ENCODE data around the gene NECTIN1. TPM values are rescaled to one million over a fixed set of nuclear protein-coding genes. Genes with fewer than 3 reads are reported as not detected.
A peak's percentile ranks its signal among the peaks of the same experiment; 100 is the strongest.

NECTIN1 gene
- total and polyA plus RNA-seq, 4 donors = 9.1 to 68.5 (median 45.3) TPM

GRCh38 chr11:119697445-119697844 is 31.6 kb downstream of the NECTIN1 start:
- Histone ChIP-seq H3K4me1 (ENCODE audit: control insufficient read depth, insufficient read depth, low read length) (peaks cover 47% of the 10 kb centered on the region), H3K36me3 (ENCODE audit: control insufficient read depth, insufficient read depth, low read length) (peaks cover 5% of the 10 kb centered on the region), H3K27me3 (ENCODE audit: control insufficient read depth, insufficient read depth, low read length) (no peaks in the 10 kb centered on the region), H3K4me3 (ENCODE audit: low read depth, low read length) (no peak overlapping the region), H3K9me3 (ENCODE audit: control insufficient read depth, insufficient read depth, low read length) (no peaks in the 10 kb centered on the region), H3K27ac (ENCODE audit: low read depth, low read length) (no peak overlapping the region)
- WGBS (ENCODE audit: insufficient coverage) = 96% methylated on average over 3 of the region's 3 CpGs
- no peak for DNase-seq (ENCODE audit: low read depth in 4 of 6, low spot score in 6 of 6)

GRCh38 chr11:119696378-119697222 is 32.4 kb downstream of the NECTIN1 start:
- Histone ChIP-seq H3K27ac (ENCODE audit: low read depth, low read length) (no peak overlapping the region), H3K27me3 (ENCODE audit: control insufficient read depth, insufficient read depth, low read length) (no peaks in the 10 kb centered on the region), H3K4me3 (ENCODE audit: low read depth, low read length) (no peak overlapping the region), H3K4me1 (ENCODE audit: control insufficient read depth, insufficient read depth, low read length) (peaks cover 48% of the 10 kb centered on the region), H3K36me3 (ENCODE audit: control insufficient read depth, insufficient read depth, low read length) (peaks cover 5% of the 10 kb centered on the region), H3K9me3 (ENCODE audit: control insufficient read depth, insufficient read depth, low read length) (no peaks in the 10 kb centered on the region)
- WGBS (ENCODE audit: insufficient coverage) = 74% methylated on average over 7 of the region's 20 CpGs
- no peak for DNase-seq (ENCODE audit: low read depth in 4 of 6, low spot score in 6 of 6)

- no peak overlapping the region for H3K27ac ChIP-seq (ENCODE audit: low read depth, low read length)
- H3K9me3 ChIP-seq (ENCODE audit: control insufficient read depth, insufficient read depth, low read length) = no peaks in the 10 kb centered on the region
- H3K36me3 ChIP-seq (ENCODE audit: control insufficient read depth, insufficient read depth, low read length) = peaks cover 5% of the 10 kb centered on the region
- H3K4me3 ChIP-seq (ENCODE audit: low read depth, low read length) = no peak overlapping the region
- peaks cover 54% of the 10 kb centered on the region for H3K4me1 ChIP-seq (ENCODE audit: control insufficient read depth, insufficient read depth, low read length)
- no peak for DNase-seq (ENCODE audit: low read depth in 4 of 6, low spot score in 6 of 6)
- H3K27me3 ChIP-seq (ENCODE audit: control insufficient read depth, insufficient read depth, low read length) = no peaks in the 10 kb centered on the region
- WGBS (ENCODE audit: insufficient coverage) = no CpG with 5 or more reads among the region's 3 CpGs
Observed at GRCh38 chr11:119694334-119694733, 34.7 kb downstream of the NECTIN1 start.

GRCh38 chr11:119693253-119693815 is 35.7 kb downstream of the NECTIN1 start:
- Histone ChIP-seq H3K27me3 (ENCODE audit: control insufficient read depth, insufficient read depth, low read length) (no peaks in the 10 kb centered on the region), H3K27ac (ENCODE audit: low read depth, low read length) (no peak overlapping the region), H3K36me3 (ENCODE audit: control insufficient read depth, insufficient read depth, low read length) (peaks cover 3% of the 10 kb centered on the region), H3K4me3 (ENCODE audit: low read depth, low read length) (no peak overlapping the region), H3K9me3 (ENCODE audit: control insufficient read depth, insufficient read depth, low read length) (no peaks in the 10 kb centered on the region), H3K4me1 (ENCODE audit: control insufficient read depth, insufficient read depth, low read length) (peaks cover 53% of the 10 kb centered on the region)
- no peak for DNase-seq (ENCODE audit: low read depth in 4 of 6, low spot score in 6 of 6)
- 50% methylated on average over 7 of the region's 7 CpGs for WGBS (ENCODE audit: insufficient coverage)

GRCh38 chr11:119692540-119692820 is 36.5 kb downstream of the NECTIN1 start:
- H3K27me3 ChIP-seq (ENCODE audit: control insufficient read depth, insufficient read depth, low read length) = no peaks in the 10 kb centered on the region
- H3K27ac ChIP-seq (ENCODE audit: low read depth, low read length) = no peak overlapping the region
- no peak overlapping the region for H3K4me3 ChIP-seq (ENCODE audit: low read depth, low read length)
- H3K4me1 ChIP-seq (ENCODE audit: control insufficient read depth, insufficient read depth, low read length) = peaks cover 59% of the 10 kb centered on the region
- 70% methylated on average over 2 of the region's 2 CpGs for WGBS (ENCODE audit: insufficient coverage)
- H3K36me3 ChIP-seq (ENCODE audit: control insufficient read depth, insufficient read depth, low read length) = peaks cover 3% of the 10 kb centered on the region
- H3K9me3 ChIP-seq (ENCODE audit: control insufficient read depth, insufficient read depth, low read length) = no peaks in the 10 kb centered on the region
- no peak for DNase-seq (ENCODE audit: low read depth in 4 of 6, low spot score in 6 of 6)

- WGBS (ENCODE audit: insufficient coverage) = 81% methylated on average over 8 of the region's 27 CpGs
- Histone ChIP-seq H3K27me3 (ENCODE audit: control insufficient read depth, insufficient read depth, low read length) (no peaks in the 10 kb centered on the region), H3K9me3 (ENCODE audit: control insufficient read depth, insufficient read depth, low read length) (no peaks in the 10 kb centered on the region), H3K27ac (ENCODE audit: low read depth, low read length) (no peak overlapping the region), H3K4me1 (ENCODE audit: control insufficient read depth, insufficient read depth, low read length) (peaks cover 64% of the 10 kb centered on the region), H3K4me3 (ENCODE audit: low read depth, low read length) (no peak overlapping the region), H3K36me3 (ENCODE audit: control insufficient read depth, insufficient read depth, low read length) (peaks cover 3% of the 10 kb centered on the region)
- peak in 1 of 6 donors; percentile 35 for DNase-seq (ENCODE audit: low read depth in 4 of 6, low spot score in 6 of 6)
Observed at GRCh38 chr11:119691701-119692539, 37.1 kb downstream of the NECTIN1 start.

- no peak overlapping the region for H3K27ac ChIP-seq (ENCODE audit: low read depth, low read length)
- peaks cover 3% of the 10 kb centered on the region for H3K36me3 ChIP-seq (ENCODE audit: control insufficient read depth, insufficient read depth, low read length)
- no peak overlapping the region for H3K4me3 ChIP-seq (ENCODE audit: low read depth, low read length)
- no peak for DNase-seq (ENCODE audit: low read depth in 4 of 6, low spot score in 6 of 6)
- WGBS (ENCODE audit: insufficient coverage) = 65% methylated on average over 7 of the region's 9 CpGs
- no peaks in the 10 kb centered on the region for H3K27me3 ChIP-seq (ENCODE audit: control insufficient read depth, insufficient read depth, low read length)
- H3K9me3 ChIP-seq (ENCODE audit: control insufficient read depth, insufficient read depth, low read length) = no peaks in the 10 kb centered on the region
- peaks cover 65% of the 10 kb centered on the region for H3K4me1 ChIP-seq (ENCODE audit: control insufficient read depth, insufficient read depth, low read length)
Observed at GRCh38 chr11:119691020-119691666, 37.9 kb downstream of the NECTIN1 start.

GRCh38 chr11:119689302-119689701 is 39.7 kb downstream of the NECTIN1 start:
- Histone ChIP-seq H3K27ac (ENCODE audit: low read depth, low read length) (no peak overlapping the region), H3K4me1 (ENCODE audit: control insufficient read depth, insufficient read depth, low read length) (peaks cover 71% of the 10 kb centered on the region)
- WGBS (ENCODE audit: insufficient coverage) = 86% methylated on average over 7 of the region's 7 CpGs

GRCh38 chr11:119688356-119688755 is 40.6 kb downstream of the NECTIN1 start:
- Histone ChIP-seq H3K27ac (ENCODE audit: low read depth, low read length) (no peak overlapping the region), H3K27me3 (ENCODE audit: control insufficient read depth, insufficient read depth, low read length) (no peaks in the 10 kb centered on the region), H3K4me3 (ENCODE audit: low read depth, low read length) (no peak overlapping the region), H3K36me3 (ENCODE audit: control insufficient read depth, insufficient read depth, low read length) (peaks cover 11% of the 10 kb centered on the region), H3K9me3 (ENCODE audit: control insufficient read depth, insufficient read depth, low read length) (no peaks in the 10 kb centered on the region), H3K4me1 (ENCODE audit: control insufficient read depth, insufficient read depth, low read length) (peaks cover 67% of the 10 kb centered on the region)
- 59% methylated on average over 2 of the region's 4 CpGs for WGBS (ENCODE audit: insufficient coverage)
- DNase-seq (ENCODE audit: low read depth in 4 of 6, low spot score in 6 of 6) = no peak

More at GRCh38 chr11:119689302-119689701, 39.7 kb downstream of the NECTIN1 start:
- no peak for DNase-seq (ENCODE audit: low read depth in 4 of 6, low spot score in 6 of 6)
- H3K27me3 ChIP-seq (ENCODE audit: control insufficient read depth, insufficient read depth, low read length) = no peaks in the 10 kb centered on the region
- H3K4me3 ChIP-seq (ENCODE audit: low read depth, low read length) = no peak overlapping the region
- H3K36me3 ChIP-seq (ENCODE audit: control insufficient read depth, insufficient read depth, low read length) = peaks cover 11% of the 10 kb centered on the region
- H3K9me3 ChIP-seq (ENCODE audit: control insufficient read depth, insufficient read depth, low read length) = no peaks in the 10 kb centered on the region

Measured in spinal cord (tissue), 10 donors.